Stimulated activated CD4-positive, alpha-beta T cell treated with anti-CD3 and anti-CD28 coated beads, Interleukin-15, amount 100 ng/mL, for 1 hour (primary cell): ENCODE data around the gene CACNA1I.

Experiments used
- DNase-seq, 2 donors: peaks; one replicate each; pipeline ENCODE4 v3.0.0-alpha.2; 2020; ENCODE audit warnings: low read depth in 1 of 2, low spot score in 1 of 2

The CACNA1I gene

GRCh38 chr22:39664485-39665200 lies 94.1 kb downstream of the CACNA1I start:
- peak in 1 of 2 donors; percentile 24 for DNase-seq

DNA sequence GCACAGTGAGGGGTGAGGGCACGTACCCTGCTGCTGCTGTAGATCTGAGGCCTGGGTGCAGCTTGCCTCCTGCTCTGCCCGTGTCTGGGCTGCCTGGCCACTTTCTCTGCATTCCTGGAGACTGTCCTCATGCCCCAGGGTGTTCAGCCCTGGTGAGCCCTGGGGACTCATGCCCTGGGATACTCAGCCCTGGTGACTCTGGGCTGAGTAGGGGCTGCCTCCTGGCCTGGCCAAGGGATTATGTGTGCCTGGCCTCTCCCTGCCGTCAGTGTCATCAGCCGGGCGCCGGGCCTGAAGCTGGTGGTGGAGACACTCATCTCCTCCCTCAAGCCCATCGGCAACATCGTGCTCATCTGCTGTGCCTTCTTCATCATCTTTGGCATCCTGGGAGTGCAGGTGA lies 94.7 kb downstream of the CACNA1I start:
- no peak for DNase-seq

DNA sequence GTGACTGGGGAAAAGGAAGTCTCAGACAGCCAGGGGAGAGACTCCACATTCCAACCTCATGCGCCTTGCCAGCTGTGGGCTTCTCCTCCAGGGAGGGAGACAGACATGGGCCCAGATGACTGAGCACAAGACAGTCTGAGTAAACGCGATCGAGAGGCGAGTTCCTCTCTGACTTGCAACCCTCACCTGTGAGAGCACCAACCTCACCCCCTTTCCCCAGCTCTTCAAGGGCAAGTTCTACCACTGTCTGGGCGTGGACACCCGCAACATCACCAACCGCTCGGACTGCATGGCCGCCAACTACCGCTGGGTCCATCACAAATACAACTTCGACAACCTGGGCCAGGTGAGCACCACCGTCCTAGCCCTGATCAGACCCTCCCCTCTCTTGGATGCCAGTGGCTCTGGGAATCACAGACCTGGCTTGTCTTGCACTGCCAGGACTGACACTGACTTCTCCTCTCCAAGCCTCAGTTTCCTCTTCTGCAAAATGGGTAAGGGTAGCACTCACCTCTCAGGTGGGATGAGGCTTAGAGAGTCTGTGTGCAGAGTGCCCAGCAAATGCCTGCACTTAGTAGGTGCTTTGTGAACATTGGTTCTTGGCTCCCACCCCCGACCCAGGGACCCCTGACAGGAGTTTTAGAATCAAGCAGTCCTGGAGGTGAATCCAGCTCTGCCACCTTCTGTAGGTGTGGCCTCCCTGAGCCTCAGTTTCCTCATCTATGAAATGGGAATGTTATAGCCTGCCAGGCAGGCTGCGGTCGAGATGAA lies 95.3 kb downstream of the CACNA1I start:
- DNase-seq = no peak

GRCh38 chr22:39666495-39666894 lies 95.9 kb downstream of the CACNA1I start:
- no peak for DNase-seq

DNA sequence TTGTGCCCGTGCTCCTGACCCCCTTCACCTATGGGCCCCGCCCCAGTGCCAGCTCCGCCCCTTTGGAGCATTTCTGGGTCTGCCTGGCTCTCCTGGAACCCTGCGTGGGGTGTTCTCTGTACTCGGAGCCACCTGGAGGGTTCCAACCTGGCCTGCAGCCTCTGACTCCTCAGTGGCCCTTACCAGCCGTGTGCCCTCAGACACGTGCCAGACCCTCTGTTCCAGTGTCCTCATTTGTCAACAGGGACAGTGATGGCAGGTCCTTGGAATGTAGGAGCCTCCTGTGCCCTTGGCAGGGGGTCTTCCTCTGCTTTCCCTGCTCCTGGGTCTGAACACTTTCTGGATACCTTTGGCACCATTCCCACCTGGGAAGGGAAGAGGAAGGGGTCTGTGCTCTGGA lies 96.4 kb downstream of the CACNA1I start:
- no peak for DNase-seq

DNA sequence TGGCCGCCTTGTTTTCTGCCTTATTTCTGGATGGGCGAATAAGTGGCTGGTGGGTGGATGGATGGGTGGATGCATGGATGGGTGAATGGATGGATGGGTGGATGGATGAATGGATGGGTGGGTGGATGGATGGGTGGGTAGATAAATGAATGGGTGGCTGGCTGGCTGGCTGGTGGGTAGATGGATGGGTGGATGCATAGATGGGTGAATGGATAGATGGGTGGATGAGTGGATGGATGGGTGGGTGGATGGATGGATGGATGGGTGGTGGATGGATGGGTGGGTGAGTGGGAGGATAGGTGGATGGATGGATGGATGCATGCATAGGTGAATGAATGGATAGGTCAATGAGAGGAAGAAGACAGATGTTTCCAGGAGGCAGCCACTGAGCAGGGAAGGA lies 98.9 kb downstream of the CACNA1I start:
- no peak for DNase-seq

DNA sequence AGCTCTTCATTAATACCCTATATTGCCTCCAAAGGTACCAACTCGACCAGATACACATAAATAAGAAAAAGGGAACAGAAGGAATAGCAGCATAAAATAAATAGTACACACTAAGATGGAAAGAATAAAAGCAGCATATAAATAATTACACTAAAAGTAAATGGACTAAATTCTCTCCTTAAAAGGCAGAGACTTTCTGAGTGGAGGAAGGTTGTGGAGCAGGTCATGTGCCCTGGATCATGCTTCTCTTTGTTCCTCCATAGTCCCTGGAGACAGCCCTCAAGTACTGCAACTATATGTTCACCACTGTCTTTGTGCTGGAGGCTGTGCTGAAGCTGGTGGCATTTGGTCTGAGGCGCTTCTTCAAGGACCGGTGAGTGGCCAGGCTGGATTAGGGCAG lies 101.4 kb downstream of the CACNA1I start:
- no peak for DNase-seq

- DNase-seq = no peak
These were observed 104.0 kb downstream of the CACNA1I start for GRCh38 chr22:39674536-39674935.

DNA sequence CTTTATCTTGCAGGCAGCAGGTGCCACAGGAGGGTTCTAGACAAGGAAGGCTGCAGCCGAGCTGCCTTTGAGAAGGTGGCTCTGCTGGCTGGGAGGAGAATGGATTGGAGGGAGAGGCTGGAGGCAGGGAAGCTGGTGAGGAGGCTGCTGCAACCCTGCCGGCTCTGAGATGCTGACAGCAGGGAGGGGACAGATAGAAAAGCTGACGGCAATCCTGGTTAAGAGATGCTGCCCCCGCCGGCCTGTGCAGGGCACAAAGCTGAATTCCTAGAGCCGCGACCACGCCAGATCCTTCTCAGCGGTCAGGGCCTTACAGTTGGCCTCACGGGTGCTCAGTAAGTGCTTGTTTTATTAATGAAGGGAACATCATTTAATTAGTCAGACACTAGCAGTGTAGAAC lies 105.4 kb downstream of the CACNA1I start:
- DNase-seq = no peak

DNA sequence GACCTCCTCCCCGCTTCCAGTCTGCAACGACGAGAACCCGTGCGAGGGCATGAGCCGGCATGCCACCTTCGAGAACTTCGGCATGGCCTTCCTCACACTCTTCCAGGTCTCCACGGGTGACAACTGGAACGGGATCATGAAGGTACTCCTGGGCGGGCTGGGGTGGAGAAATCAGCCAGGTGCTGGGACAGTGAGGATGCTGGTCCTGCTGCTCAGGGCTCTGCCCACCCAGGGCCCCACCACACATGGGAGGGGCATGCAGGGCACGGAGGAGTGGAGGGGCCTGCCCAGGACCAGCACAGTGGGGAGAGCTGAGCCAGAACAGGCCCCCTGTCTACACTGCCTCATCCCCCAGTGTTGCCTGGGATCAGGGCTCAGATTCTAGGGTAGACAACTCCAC lies 107.4 kb downstream of the CACNA1I start:
- DNase-seq = no peak

- DNase-seq = no peak
These were observed 108.4 kb downstream of the CACNA1I start for GRCh38 chr22:39678862-39679490.

DNA sequence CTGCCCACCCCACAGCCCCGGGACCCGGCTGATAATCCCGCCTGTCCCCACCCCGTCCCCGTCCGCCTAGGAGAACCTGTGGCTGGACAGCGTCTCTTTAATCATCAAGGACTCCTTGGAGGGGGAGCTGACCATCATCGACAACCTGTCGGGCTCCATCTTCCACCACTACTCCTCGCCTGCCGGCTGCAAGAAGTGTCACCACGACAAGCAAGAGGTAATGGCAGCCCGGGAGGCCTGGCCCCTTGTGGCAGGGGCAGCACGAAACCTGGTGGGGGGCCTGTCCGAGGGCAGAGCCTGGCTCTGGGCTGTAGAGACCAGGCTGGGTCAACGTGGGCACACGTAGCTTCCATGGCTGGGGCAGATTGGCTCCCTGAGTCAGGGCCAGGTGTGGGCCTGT lies 109.1 kb downstream of the CACNA1I start:
- DNase-seq = no peak

DNA sequence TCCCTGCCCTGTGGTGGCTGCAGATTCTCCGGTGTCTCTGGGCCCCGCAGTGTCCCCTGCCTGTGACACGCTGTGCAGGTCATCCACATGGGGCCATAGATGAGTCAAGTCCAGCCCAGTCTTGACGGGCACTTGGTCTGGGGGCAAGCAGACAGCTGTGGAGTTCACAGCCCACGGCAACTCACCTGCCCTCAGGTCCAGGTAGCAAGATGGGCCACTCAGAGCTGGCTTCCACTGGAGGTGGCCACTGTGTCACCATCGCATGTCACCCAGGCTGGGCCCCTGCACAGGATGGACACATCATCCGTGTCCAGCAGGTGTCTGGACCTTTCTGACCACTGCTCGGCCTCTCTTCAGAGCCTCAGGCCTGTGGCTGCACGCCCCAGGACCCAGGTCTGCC lies 109.9 kb downstream of the CACNA1I start:
- no peak for DNase-seq

GRCh38 chr22:39681038-39681861 lies 110.7 kb downstream of the CACNA1I start:
- DNase-seq = no peak

DNA sequence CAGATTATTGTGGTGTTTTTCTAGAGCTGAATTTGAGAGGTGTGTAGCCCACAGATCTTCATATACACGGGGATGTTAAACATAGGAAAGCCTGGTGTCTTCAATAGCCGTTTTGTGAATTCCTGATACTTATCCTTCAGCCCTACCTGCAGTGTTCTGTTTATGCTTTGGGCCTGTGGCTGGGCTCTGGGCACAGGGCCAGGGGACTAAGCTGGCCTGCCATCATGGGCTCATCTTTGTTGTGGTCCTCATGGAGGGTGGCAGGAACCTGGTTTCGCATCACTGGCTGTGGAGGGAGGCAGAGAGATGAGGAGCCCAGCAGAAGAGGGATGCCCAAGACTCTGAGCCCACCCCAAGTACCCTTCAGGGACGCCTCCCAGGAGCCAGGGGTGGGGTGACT lies 112.4 kb downstream of the CACNA1I start:
- DNase-seq = no peak

GRCh38 chr22:39683639-39684038 lies 113.1 kb downstream of the CACNA1I start:
- no peak for DNase-seq

GRCh38 chr22:39684702-39685281 lies 114.2 kb downstream of the CACNA1I start:
- DNase-seq = no peak

- no peak for DNase-seq
These were observed 115.0 kb downstream of the CACNA1I start for GRCh38 chr22:39685336-39686177.

DNA sequence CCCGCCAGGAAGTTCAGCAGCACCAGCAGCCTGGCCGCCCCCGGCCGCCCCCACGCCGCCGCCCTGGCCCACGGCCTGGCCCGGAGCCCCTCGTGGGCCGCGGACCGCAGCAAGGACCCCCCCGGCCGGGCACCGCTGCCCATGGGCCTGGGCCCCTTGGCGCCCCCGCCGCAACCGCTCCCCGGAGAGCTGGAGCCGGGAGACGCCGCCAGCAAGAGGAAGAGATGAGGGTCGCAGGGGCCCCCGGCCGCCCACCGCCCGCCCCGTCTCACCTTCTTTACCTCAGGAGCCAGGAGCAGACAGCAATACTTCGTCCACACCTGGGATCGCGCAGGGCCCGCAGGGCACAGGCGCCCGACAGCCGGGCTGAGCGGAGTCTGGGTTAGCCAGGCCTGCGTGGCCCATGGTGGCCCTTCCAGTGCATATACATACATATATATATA lies 115.6 kb downstream of the CACNA1I start:
- no peak for DNase-seq
